Natural killer cell (primary cell): ENCODE data around the gene HOXD10. TPM values are rescaled to one million over a fixed set of nuclear protein-coding genes. Genes with fewer than 3 reads are reported as not detected.

Experiments
- ATAC-seq, 3 donors: fragments of 150-1000 bp in 2 of 3; fragments of 200-7000 bp in 1 of 3; cut with Tn5 transposase; 1 replicate in 1 of 3; 2 replicates in 2 of 3; pipeline ENCODE4 v1.10.0; 2021; ENCODE audit warnings: mild to moderate bottlenecking in 2 of 3, moderate library complexity in 2 of 3
- DNase-seq, 2 donors: peaks; one replicate each; pipeline versions ENCODE4 v3.0.0 to v3.0.0-alpha.2; 2013 to 2021; ENCODE audit warnings: mixed read lengths in 1 of 2
- H3K27ac ChIP-seq: one replicate; pipeline ENCODE4 v1.5.1; 2013; ENCODE audit warnings: mild to moderate bottlenecking, low read length
- H3K27me3 ChIP-seq: one replicate; pipeline ENCODE4 v1.6.1; 2013; ENCODE audit warnings: low read length; ENCODE audit not compliant: control insufficient read depth, insufficient read depth
- H3K36me3 ChIP-seq: one replicate; pipeline ENCODE4 v1.6.1; 2013; ENCODE audit warnings: low read length; ENCODE audit not compliant: control insufficient read depth, insufficient read depth
- H3K4me1 ChIP-seq: one replicate; pipeline ENCODE4 v1.6.1; 2013; ENCODE audit warnings: low read length; ENCODE audit not compliant: control insufficient read depth, insufficient read depth
- H3K4me3 ChIP-seq: one replicate; pipeline ENCODE4 v1.5.1; 2013; ENCODE audit warnings: low read length
- H3K9me3 ChIP-seq: one replicate; pipeline ENCODE4 v1.6.1; 2013; ENCODE audit warnings: low read length; ENCODE audit not compliant: control insufficient read depth, insufficient read depth
- H3K27ac Mint-ChIP-seq, 2 donors: one replicate each; pipeline ENCODE4 v1.8.0; 2022; ENCODE audit warnings: mild to moderate bottlenecking in 2 of 2, mixed read lengths in 2 of 2, moderate library complexity in 1 of 2
- H3K27me3 Mint-ChIP-seq, 2 donors: one replicate each; pipeline ENCODE4 v1.8.0; 2022; ENCODE audit warnings: low read depth in 2 of 2, mixed read lengths in 2 of 2
- H3K36me3 Mint-ChIP-seq: one replicate; pipeline ENCODE4 v1.8.0; 2022; ENCODE audit warnings: mixed read lengths
- H3K4me1 Mint-ChIP-seq, 2 donors: one replicate each; pipeline ENCODE4 v1.8.0; 2022; ENCODE audit warnings: mixed read lengths in 2 of 2
- H3K4me3 Mint-ChIP-seq: one replicate; pipeline ENCODE4 v1.8.0; 2022; ENCODE audit warnings: mild to moderate bottlenecking, moderate library complexity, mixed read lengths
- H3K9me3 Mint-ChIP-seq, 2 donors: one replicate each; pipeline ENCODE4 v1.8.0; 2022; ENCODE audit warnings: mixed read lengths in 2 of 2
- CTCF ChIP-seq: fragments of 200-600 bp; IDR thresholded peaks from one replicate; pipeline ENCODE4 v1.8.0; 2022; ENCODE audit warnings: antibody characterized with exemption
- WGBS: methylation state at CpG from one replicate; pipeline ENCODE4 v1.1.7; 2013; ENCODE audit warnings: missing lambda C conversion rate; ENCODE audit not compliant: insufficient coverage; 5-methylcytosine and 5-hydroxymethylcytosine counted together
- intact Hi-C: fragments of 100-400 bp; cut with micrococcal nuclease; formaldehyde crosslinking; loops from one replicate; pipeline ENCODE4 v1.14.2; 2022
- total RNA-seq, 4 donors: library from RNA; stranded (reverse); fragments of 120-200 nt in 1 of 4; gene quantifications; one replicate each; pipeline versions ENCODE4 v1.2.3 to v1.2.4, GENCODE V29; 2013 to 2022

Gene HOXD10
- total RNA-seq, 3 donors from 2014 or later (not counting 1 experiment from before 2014, with no cell fraction given): not detected

DNA sequence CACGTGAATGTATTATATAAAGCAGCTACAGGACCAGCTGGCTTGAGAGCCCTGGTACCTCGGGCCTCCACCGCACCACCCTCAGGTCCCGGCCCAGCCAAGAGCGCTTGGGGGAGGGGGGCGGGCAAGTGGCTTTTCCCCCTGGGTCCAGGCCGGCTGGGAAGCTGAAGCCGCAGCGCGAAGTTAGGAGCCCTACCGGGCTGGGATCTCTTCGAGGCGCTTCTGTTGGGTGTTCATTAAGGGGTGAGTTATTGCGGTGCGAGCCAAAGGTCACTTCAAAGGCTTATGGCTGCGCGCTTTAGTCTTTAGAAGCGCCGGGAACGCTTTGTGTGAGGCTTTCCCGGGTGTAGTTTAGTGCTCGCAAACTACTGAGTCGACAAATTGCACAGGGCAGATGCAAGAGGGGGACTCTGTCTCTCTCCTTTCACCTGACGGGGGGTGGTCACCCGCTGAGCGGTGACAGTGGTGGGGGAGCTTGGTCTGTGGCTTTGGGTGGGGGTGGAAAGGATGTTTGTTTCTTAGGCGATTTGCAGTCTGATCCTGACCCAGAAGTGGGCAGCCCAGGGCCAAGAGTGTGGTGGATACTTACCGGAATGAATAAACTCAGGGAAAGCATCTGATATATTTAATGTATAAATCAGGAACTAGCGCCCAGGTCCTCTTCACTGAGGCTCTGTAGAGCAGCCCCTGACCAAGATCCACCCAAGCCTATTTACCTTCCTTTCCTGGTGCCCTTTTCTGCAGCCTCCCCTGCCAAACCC is 46.5 kb downstream of the HOXD10 start:
- H3K27me3 ChIP-seq: peaks cover 67% of the 10 kb centered on the region
- H3K4me1 Mint-ChIP-seq: peaks cover 0 to 8% of the 10 kb centered on the region in 2 donors
- peaks cover 67 to 69% of the 10 kb centered on the region in 2 donors for H3K27me3 Mint-ChIP-seq

GRCh38 chr2:176163672-176164056 is 47.1 kb downstream of the HOXD10 start:
- intact Hi-C loops: no loop called here
- Mint-ChIP-seq H3K4me3 (no peak overlapping the region), H3K9me3 (peaks cover 0 to 2% of the 10 kb centered on the region in 2 donors), H3K4me1 (peaks cover 0 to 8% of the 10 kb centered on the region in 2 donors), H3K27ac (no peak overlapping the region), H3K36me3 (peaks cover 14% of the 10 kb centered on the region), H3K27me3 (peaks cover 61 to 64% of the 10 kb centered on the region in 2 donors)
- Histone ChIP-seq H3K4me3 (no peak overlapping the region), H3K27ac (no peak overlapping the region), H3K27me3 (peaks cover 66% of the 10 kb centered on the region), H3K4me1 (no peaks in the 10 kb centered on the region), H3K36me3 (no peaks in the 10 kb centered on the region), H3K9me3 (peaks cover 7% of the 10 kb centered on the region)
- TF ChIP-seq CTCF: no peak
- no peak for ATAC-seq
- WGBS: 7% methylated on average over 9 of the region's 12 CpGs
- no peak for DNase-seq

More for the DNA sequence above, 46.5 kb downstream of the HOXD10 start:
- WGBS: 8% methylated on average over 29 of the region's 29 CpGs
- no peak overlapping the region for H3K4me3 ChIP-seq
- no peak overlapping the region for H3K4me3 Mint-ChIP-seq
- H3K27ac Mint-ChIP-seq: no peak overlapping the region
- H3K27ac ChIP-seq: no peak overlapping the region
- peaks cover 7% of the 10 kb centered on the region for H3K9me3 ChIP-seq
- peaks cover 14% of the 10 kb centered on the region for H3K36me3 Mint-ChIP-seq
- intact Hi-C loops: no loop called here
- ATAC-seq (no peak), DNase-seq (no peak)
- peaks cover 0 to 2% of the 10 kb centered on the region in 2 donors for H3K9me3 Mint-ChIP-seq
- no peaks in the 10 kb centered on the region for H3K36me3 ChIP-seq
- no peaks in the 10 kb centered on the region for H3K4me1 ChIP-seq
- TF ChIP-seq CTCF: no peak

DNA sequence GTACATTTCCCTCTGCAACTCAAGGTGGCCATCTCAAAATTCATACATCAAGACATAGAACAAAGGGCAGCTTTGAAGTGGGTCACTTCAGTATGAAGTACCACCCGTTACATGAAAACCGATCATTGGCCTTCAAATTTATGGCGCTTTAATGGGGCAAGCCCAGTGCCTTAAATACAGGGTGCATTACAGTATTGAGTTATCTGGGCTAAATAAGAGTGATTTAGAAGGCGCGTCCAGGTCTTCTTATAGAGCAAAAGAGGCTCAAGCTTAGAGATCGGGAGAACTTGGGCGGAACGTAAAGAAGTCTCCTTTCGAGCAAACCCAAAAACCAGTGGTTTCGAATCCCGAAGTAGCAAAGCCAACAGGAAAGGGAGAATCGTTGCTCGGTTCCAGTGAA is 47.6 kb downstream of the HOXD10 start:
- H3K4me1 Mint-ChIP-seq: peaks cover 0 to 8% of the 10 kb centered on the region in 2 donors
- TF ChIP-seq CTCF: no peak
- H3K36me3 Mint-ChIP-seq: peaks cover 14% of the 10 kb centered on the region
- peaks cover 68% of the 10 kb centered on the region for H3K27me3 ChIP-seq
- WGBS: 17% methylated on average over 13 of the region's 13 CpGs
- H3K4me3 Mint-ChIP-seq: no peak overlapping the region
- H3K27ac Mint-ChIP-seq: no peak overlapping the region
- peaks cover 7% of the 10 kb centered on the region for H3K9me3 ChIP-seq
- no peak overlapping the region for H3K27ac ChIP-seq
- intact Hi-C loops: no loop called here
- H3K9me3 Mint-ChIP-seq: peaks cover 0 to 2% of the 10 kb centered on the region in 2 donors
- H3K4me3 ChIP-seq: no peak overlapping the region
- ATAC-seq (no peak), DNase-seq (no peak)
- no peaks in the 10 kb centered on the region for H3K36me3 ChIP-seq
- H3K27me3 Mint-ChIP-seq: peaks cover 61 to 64% of the 10 kb centered on the region in 2 donors
- no peaks in the 10 kb centered on the region for H3K4me1 ChIP-seq
